NCI-H82 (cell line): ENCODE measurements around the gene ZNF362.
A peak's percentile ranks its signal among the peaks of the same experiment; 100 is the strongest.
"Not testable (repeated sequence)": the region's sequence is repeated elsewhere in the genome, so short reads cannot be mapped to it uniquely, and the experiment has no call there.

Experiments used
- DNase-seq: peaks from one replicate; lab custom pipeline; 2025; lab: John Stamatoyannopoulos, UW

The ZNF362 gene

GRCh38 chr1:33287317-33287716, 31.0 kb downstream of the ZNF362 start:
- no peak for DNase-seq

- DNase-seq = no peak
Observed at GRCh38 chr1:33288976-33289857, 32.9 kb downstream of the ZNF362 start.

- no peak for DNase-seq
Observed at GRCh38 chr1:33289858-33290154, 33.5 kb downstream of the ZNF362 start.

- DNase-seq = not testable (repeated sequence)
Observed at GRCh38 chr1:33290615-33291014, 34.3 kb downstream of the ZNF362 start.

- DNase-seq = no peak
Observed at GRCh38 chr1:33292726-33293340, 36.5 kb downstream of the ZNF362 start.

- DNase-seq = no peak
Observed at GRCh38 chr1:33294071-33295010, 38.0 kb downstream of the ZNF362 start.

GRCh38 chr1:33295023-33295422, 38.7 kb downstream of the ZNF362 start:
- DNase-seq = no peak

DNA sequence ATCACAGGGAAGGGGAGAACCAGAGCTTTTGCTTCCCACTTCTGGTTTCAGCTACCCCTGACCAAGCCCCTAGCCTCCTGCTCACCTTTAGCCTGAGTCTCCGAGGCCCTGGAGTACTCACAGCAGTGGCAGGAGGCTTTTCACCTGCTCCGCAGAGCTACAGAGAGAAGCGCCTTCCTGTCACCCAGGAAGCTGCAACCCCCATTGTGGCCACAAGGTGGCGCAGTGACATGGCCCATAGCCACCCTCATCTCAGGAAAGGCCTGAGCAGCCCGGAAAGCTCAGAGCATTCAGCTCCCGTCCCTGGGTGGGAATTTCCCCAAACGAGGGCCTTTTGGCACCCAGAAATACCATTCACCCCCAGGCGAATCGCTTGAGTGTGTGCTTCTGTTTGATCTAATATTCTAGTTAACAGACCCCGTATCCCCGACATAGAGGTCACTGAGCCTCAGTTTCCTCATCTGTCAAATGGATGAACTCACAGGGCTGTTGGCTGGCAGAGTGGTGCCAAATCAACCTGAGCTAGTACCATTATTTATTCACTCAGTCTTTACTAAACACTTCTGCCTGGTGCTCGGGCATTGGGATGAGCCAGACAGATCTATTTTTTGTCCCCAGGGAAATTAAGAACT, 39.3 kb downstream of the ZNF362 start:
- DNase-seq = peak; percentile 95

DNA sequence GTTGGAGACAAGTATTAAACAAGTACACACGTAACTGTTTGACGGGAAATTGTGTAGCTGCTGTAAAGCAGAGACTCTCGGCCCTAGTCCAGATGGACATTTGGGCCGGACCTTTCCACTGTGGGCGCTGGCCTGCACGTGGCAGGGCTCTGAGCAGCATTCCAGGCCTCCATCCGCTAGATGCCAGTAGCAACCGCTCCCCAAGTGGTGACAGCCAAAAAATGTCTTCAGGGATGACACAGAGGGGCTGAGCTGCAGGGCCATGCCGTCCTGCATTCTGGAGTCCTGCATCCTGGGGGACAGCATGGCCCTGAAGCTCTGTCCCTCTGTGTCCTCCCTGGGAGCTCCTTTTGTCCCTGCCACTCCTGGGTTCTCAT, 39.8 kb downstream of the ZNF362 start:
- no peak for DNase-seq

GRCh38 chr1:33296824-33297223, 40.5 kb downstream of the ZNF362 start:
- DNase-seq = no peak

GRCh38 chr1:33297911-33298622, 41.8 kb downstream of the ZNF362 start:
- no peak for DNase-seq

- DNase-seq = peak; percentile 88
Observed at GRCh38 chr1:33298623-33299277, 42.5 kb downstream of the ZNF362 start.

DNA sequence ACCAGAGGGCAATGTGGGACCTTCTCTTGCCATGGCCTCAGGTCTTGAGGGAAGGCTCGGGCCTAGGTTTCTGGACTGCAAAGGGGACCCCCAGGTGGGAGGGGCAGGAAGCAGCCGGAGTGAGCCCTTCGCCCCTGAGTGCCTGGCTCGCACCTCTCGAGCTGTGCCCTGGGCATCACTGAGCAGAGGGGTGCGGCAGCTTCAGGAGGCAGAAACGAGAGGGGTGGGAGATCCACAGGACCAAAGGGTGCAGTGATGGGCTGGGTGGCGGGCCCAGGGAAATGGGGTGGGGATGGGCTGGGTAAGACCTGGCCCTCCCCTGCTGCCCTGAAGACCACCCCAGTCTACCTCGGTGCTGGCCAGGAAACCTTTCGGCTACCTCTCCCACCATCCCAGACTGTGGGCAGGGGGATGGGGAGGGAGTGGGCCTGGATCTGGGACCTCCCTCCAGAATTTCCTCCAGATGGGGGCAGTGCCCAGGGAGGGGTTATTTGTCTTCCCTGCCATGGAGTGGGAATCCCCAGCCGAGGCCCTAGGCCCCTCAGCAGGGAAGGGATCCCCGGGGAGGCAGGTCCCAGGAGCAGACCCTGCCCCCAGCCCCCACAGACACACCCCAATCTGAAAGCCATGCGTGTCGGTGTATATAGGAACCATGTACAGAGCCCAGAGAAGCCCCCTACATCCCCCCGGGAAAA, 43.3 kb downstream of the ZNF362 start:
- no peak for DNase-seq

- no peak for DNase-seq
Observed at GRCh38 chr1:33300673-33301072, 44.4 kb downstream of the ZNF362 start.

GRCh38 chr1:33301273-33301984, 45.1 kb downstream of the ZNF362 start:
- DNase-seq = no peak

DNA sequence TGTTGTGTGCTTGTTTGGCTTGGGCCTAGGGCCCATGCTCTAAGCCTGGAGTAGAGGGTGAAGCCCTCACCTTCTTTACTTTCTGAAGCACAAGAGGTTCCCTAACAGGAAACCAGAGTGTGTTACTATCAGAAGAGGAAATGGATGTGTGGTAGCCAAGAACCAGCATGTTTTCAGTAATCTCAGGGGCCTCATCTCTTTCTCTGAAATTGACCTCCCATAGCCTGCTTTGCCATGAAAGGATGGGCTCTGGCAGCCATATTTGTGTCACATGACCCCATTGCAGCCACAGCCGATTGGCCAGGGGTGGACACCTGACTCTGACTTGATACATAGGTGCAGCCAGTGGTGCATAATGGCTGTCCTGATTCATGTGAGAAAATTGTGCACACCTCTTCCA, 46.0 kb downstream of the ZNF362 start:
- DNase-seq = no peak

GRCh38 chr1:33305016-33305415, 48.7 kb downstream of the ZNF362 start:
- no peak for DNase-seq

DNA sequence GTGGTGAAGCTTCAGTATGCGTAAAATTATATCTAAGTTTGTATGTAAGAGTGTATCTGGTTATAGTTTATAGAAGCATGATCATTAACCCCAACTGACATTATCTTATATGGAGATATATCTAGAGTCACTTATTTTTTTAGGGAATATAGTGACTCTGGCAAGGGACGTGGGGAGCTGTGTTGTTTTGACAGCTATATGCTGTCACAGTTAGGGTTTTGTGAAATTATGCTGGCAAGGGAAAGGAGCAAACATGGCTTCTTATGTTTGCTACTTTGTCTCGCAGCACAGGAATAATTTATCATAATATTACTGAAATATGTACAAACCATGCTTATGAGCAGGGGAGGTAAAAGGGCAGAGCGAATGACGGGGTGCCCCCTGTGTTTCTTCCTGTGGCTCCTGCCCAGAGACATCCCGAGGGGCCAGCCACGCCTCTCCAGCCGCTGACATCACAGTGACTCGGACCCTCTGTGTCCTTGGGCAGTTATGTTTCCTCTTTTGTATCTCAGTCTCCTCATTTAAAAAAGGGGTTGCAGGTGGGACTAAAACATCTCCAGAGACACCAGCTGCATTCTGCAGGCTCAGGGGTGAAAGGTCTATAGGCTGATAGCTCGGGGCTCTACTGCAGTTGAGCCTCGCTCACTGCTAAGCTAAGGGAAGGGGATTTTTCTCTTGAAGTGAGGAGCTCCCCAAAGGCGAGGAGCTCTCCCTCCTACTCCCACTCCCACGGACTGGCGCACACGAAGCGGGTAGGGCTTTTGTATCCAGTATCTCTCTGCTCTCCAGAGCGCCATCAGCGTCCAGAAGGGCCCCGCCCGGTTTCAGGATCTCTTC, 49.7 kb downstream of the ZNF362 start:
- DNase-seq = no peak
